Measurements from ENCODE around the gene KRTAP3-1.
"Not testable (repeated sequence)": the region's sequence is repeated elsewhere in the genome, so short reads cannot be mapped to it uniquely, and the experiment has no call there.

DNA sequence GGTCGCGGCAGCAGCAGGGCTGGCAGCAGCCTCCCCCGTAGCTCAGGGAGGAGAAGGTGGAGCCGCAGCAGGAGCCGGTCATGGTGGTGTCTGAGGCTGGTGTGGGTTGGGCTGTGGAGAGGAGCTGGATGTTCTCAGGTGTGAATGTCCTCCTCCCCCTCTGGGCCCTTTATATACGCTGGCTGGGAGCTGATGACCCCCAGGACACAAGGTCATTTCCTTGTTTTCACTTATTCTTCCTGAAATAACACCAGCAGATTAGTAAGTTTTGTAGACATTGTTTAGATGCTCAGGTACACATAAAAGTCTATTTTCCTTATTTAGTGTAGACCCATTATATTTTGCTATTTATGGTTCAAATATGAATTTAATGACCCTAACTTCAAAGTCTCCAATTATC, 46.2 kb upstream of the KRTAP3-1 start, which contains the start of gene KRTAP2-2:
- TF ChIP-seq EP300, POLR2A (IDR thresholded peaks at IDR 0.05): not testable (repeated sequence)
- TF ChIP-seq, protein P1, sequence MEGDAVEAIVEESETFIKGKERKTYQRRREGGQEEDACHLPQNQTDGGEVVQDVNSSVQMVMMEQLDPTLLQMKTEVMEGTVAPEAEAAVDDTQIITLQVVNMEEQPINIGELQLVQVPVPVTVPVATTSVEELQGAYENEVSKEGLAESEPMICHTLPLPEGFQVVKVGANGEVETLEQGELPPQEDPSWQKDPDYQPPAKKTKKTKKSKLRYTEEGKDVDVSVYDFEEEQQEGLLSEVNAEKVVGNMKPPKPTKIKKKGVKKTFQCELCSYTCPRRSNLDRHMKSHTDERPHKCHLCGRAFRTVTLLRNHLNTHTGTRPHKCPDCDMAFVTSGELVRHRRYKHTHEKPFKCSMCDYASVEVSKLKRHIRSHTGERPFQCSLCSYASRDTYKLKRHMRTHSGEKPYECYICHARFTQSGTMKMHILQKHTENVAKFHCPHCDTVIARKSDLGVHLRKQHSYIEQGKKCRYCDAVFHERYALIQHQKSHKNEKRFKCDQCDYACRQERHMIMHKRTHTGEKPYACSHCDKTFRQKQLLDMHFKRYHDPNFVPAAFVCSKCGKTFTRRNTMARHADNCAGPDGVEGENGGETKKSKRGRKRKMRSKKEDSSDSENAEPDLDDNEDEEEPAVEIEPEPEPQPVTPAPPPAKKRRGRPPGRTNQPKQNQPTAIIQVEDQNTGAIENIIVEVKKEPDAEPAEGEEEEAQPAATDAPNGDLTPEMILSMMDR (IDR thresholded peaks at IDR 0.05), result not testable (repeated sequence)
